Astrocyte (in vitro differentiated cells and primary cell): Measurements from ENCODE around the gene FKBP7. TPM values are rescaled to one million over a fixed set of nuclear protein-coding genes. Genes with fewer than 3 reads are reported as not detected.
A peak's percentile ranks its signal among the peaks of the same experiment; 100 is the strongest.

Source experiments
- DNase-seq: peaks from one replicate; pipeline ENCODE4 v3.0.0-alpha.2; 2010; ENCODE audit warnings: low read depth
- FAIRE-seq: peaks from 2 replicates; lab custom pipeline; 2011; peaks lifted over from hg19 to GRCh38; lab: Jason Lieb, UNC
- H2AFZ ChIP-seq: 2 replicates; pipeline ENCODE4 v1.6.0; 2012; ENCODE audit warnings: low read depth, low read length, inconsistent platforms
- H3K27ac ChIP-seq: 2 replicates; pipeline ENCODE4 v1.5.1; 2011; ENCODE audit warnings: low read depth, low read length, inconsistent platforms
- H3K27me3 ChIP-seq: 2 replicates; pipeline ENCODE4 v1.6.0; 2011; ENCODE audit warnings: low read length, inconsistent platforms; ENCODE audit not compliant: insufficient read depth
- H3K36me3 ChIP-seq: 2 replicates; pipeline ENCODE4 v1.5.1; 2011; ENCODE audit warnings: low read length, inconsistent platforms; ENCODE audit not compliant: insufficient read depth
- H3K4me1 ChIP-seq: 2 replicates; pipeline ENCODE4 v1.5.1; 2011; ENCODE audit warnings: low read length, inconsistent platforms; ENCODE audit not compliant: insufficient read depth
- H3K4me2 ChIP-seq: 2 replicates; pipeline ENCODE4 v1.6.0; 2012; ENCODE audit warnings: low read length, inconsistent platforms
- H3K4me3 ChIP-seq: 2 replicates; pipeline ENCODE4 v1.5.1; 2011; ENCODE audit warnings: low read depth, mild to moderate bottlenecking, low read length, inconsistent platforms; ENCODE audit not compliant: insufficient read depth
- H3K79me2 ChIP-seq: 2 replicates; pipeline ENCODE4 v1.6.0; 2012; ENCODE audit warnings: mild to moderate bottlenecking, low read length, inconsistent platforms; ENCODE audit not compliant: insufficient read depth
- H3K9ac ChIP-seq: 2 replicates; pipeline ENCODE4 v1.6.0; 2012; ENCODE audit warnings: mild to moderate bottlenecking, low read length, inconsistent platforms
- H3K9me3 ChIP-seq: 2 replicates; pipeline ENCODE4 v1.5.1; 2012; ENCODE audit warnings: low read depth, mild to moderate bottlenecking, low read length, inconsistent platforms; ENCODE audit not compliant: insufficient read depth
- H4K20me1 ChIP-seq: 2 replicates; pipeline ENCODE4 v1.6.0; 2012; ENCODE audit warnings: low read length, inconsistent platforms; ENCODE audit not compliant: insufficient read depth
- H3K27ac Mint-ChIP-seq: one replicate; pipeline ENCODE4 v1.8.0; 2021; ENCODE audit warnings: mild to moderate bottlenecking, mixed read lengths; ENCODE audit not compliant: unreplicated experiment
- H3K27me3 Mint-ChIP-seq: one replicate; pipeline ENCODE4 v1.8.0; 2021; ENCODE audit warnings: low read depth, mixed read lengths; ENCODE audit not compliant: unreplicated experiment
- H3K36me3 Mint-ChIP-seq: one replicate; pipeline ENCODE4 v1.8.0; 2021; ENCODE audit warnings: low read depth, mixed read lengths; ENCODE audit not compliant: unreplicated experiment
- H3K4me1 Mint-ChIP-seq: one replicate; pipeline ENCODE4 v1.8.0; 2021; ENCODE audit warnings: low read depth, mixed read lengths; ENCODE audit not compliant: unreplicated experiment
- H3K4me3 Mint-ChIP-seq: one replicate; pipeline ENCODE4 v1.8.0; 2021; ENCODE audit warnings: mild to moderate bottlenecking, moderate library complexity, mixed read lengths; ENCODE audit not compliant: unreplicated experiment
- H3K9me3 Mint-ChIP-seq: one replicate; pipeline ENCODE4 v1.8.0; 2021; ENCODE audit warnings: mild to moderate bottlenecking, mixed read lengths; ENCODE audit not compliant: unreplicated experiment
- EZH2 ChIP-seq: IDR thresholded peaks from 2 replicates; pipeline ENCODE4 v1.6.1; 2012; ENCODE audit warnings: mild to moderate bottlenecking, low read length, inconsistent platforms; ENCODE audit not compliant: insufficient read depth
- total RNA-seq: library from RNA; stranded (reverse); gene quantifications from 2 replicates; pipeline ENCODE4 v1.2.1, GENCODE V29; 2021
- TF ChIP-seq, protein P1 (sequence below): IDR thresholded peaks from 2 replicates; pipeline ENCODE4 v1.5.1; 2011; ENCODE audit warnings: low read depth, mild to moderate bottlenecking, inconsistent platforms, low read length, moderate library complexity; ENCODE audit not compliant: insufficient read depth

FKBP7 gene
- total RNA-seq, 1 donor from 2014 or later: 45.1 TPM

DNA sequence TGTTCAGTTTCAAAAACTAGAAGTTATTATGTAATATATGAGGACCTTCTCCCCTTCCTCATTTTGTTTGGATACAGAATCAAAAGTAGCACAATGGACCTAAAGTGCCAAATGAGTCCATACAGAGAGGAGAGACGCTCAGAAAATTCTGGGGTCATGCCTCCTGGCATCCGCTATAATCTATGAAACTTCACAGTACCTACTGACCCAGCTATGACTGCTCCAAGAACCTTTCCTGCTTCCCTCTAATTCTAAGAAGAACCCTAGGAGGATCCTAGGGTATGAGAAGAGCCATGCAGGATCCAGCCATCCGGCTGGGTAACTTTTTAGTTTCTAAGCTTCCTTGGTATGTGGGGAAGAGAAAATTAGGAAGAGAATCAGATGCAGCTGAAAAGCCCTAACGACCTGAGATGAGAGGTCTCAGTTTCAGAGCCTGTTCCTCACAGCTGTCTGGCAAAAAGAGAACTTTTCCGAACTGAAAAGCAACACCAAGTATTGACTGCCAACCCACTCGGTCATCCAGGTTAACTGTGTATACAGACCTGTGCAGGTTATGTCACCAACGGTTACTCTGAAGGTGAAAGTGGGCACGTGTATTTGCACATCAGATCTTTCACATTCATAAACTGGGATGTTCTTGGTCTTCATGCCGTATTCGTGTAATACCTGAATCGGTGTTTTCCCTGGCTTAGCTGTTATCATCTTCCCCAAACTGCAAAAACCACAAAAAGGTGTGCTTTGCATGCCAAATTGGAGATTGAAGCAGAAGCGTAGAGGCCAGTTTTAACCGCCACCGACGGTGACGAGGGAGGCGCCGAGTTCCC is 28.5 kb downstream of the FKBP7 start:
- Histone ChIP-seq H2AFZ (peak overlapping the region; percentile 94), H3K27me3 (no peaks in the 10 kb centered on the region), H3K27ac (peak overlapping the region; percentile 97), H4K20me1 (peaks cover 36% of the 10 kb centered on the region), H3K36me3 (peaks cover 24% of the 10 kb centered on the region), H3K9me3 (no peaks in the 10 kb centered on the region), H3K9ac (peak overlapping the region; percentile 98), H3K4me2 (peak overlapping the region; percentile 98), H3K4me3 (peak overlapping the region; percentile 89), H3K79me2 (peaks cover 43% of the 10 kb centered on the region), H3K4me1 (peaks cover 14% of the 10 kb centered on the region)
- Mint-ChIP-seq H3K4me1 (peaks cover 22% of the 10 kb centered on the region), H3K27ac (peak overlapping the region; percentile 89), H3K9me3 (no peaks in the 10 kb centered on the region), H3K36me3 (peaks cover 9% of the 10 kb centered on the region), H3K4me3 (peak overlapping the region; percentile 92), H3K27me3 (no peaks in the 10 kb centered on the region)
- FAIRE-seq (no peak), DNase-seq (no peak)
- TF ChIP-seq, protein P1, sequence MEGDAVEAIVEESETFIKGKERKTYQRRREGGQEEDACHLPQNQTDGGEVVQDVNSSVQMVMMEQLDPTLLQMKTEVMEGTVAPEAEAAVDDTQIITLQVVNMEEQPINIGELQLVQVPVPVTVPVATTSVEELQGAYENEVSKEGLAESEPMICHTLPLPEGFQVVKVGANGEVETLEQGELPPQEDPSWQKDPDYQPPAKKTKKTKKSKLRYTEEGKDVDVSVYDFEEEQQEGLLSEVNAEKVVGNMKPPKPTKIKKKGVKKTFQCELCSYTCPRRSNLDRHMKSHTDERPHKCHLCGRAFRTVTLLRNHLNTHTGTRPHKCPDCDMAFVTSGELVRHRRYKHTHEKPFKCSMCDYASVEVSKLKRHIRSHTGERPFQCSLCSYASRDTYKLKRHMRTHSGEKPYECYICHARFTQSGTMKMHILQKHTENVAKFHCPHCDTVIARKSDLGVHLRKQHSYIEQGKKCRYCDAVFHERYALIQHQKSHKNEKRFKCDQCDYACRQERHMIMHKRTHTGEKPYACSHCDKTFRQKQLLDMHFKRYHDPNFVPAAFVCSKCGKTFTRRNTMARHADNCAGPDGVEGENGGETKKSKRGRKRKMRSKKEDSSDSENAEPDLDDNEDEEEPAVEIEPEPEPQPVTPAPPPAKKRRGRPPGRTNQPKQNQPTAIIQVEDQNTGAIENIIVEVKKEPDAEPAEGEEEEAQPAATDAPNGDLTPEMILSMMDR: no peak
- no peak for TF ChIP-seq EZH2

DNA sequence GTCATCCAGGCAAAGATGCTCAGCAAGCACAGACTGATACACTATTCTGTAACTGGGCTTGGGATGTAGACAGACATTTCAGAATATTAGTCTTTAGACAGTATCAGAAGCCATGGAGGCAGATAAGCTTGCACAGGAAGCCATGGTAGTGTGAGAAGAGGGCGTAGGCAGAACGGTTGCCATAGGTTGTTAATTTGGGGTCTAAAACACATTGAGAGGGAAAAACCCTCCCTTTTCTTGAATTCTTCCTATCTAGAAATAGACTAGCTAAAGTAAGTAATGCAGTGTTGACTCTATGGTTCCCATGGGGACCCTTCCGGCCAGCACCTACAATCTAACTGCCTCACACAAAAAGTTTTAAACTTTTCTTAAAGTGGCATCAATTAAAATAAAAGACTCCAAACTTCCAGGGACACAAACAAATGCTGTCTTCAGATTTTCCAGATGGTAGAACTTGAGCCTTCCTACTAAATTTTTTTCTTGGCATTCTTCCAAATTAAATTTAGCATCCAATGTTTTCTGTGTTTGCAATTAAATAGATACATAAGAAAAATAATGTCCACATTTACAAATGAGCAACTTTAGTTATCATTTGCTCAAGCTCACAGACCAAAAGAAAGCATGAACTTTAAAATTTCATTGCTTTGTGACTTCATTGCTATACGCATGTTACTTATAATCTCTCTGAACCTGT is 29.3 kb downstream of the FKBP7 start:
- no peak overlapping the region for H3K27ac ChIP-seq
- H3K4me3 ChIP-seq: peak overlapping the region; percentile 89
- peak overlapping the region; percentile 92 for H3K4me3 Mint-ChIP-seq
- no peaks in the 10 kb centered on the region for H3K27me3 Mint-ChIP-seq
- H2AFZ ChIP-seq: no peak overlapping the region
- H4K20me1 ChIP-seq: peaks cover 36% of the 10 kb centered on the region
- H3K36me3 ChIP-seq: peaks cover 30% of the 10 kb centered on the region
- peaks cover 9% of the 10 kb centered on the region for H3K36me3 Mint-ChIP-seq
- peak overlapping the region; percentile 98 for H3K9ac ChIP-seq
- H3K4me2 ChIP-seq: peak overlapping the region; percentile 98
- FAIRE-seq (no peak), DNase-seq (no peak)
- H3K9me3 Mint-ChIP-seq: no peaks in the 10 kb centered on the region
- peak overlapping the region; percentile 37 for H3K27ac Mint-ChIP-seq
- H3K9me3 ChIP-seq: no peaks in the 10 kb centered on the region
- H3K79me2 ChIP-seq: peaks cover 43% of the 10 kb centered on the region
- H3K4me1 Mint-ChIP-seq: peaks cover 19% of the 10 kb centered on the region
- TF ChIP-seq, protein P1: no peak
- no peak for TF ChIP-seq EZH2
- peaks cover 14% of the 10 kb centered on the region for H3K4me1 ChIP-seq
- H3K27me3 ChIP-seq: no peaks in the 10 kb centered on the region
